CD4-positive, alpha-beta T cell treated with Interferon alpha-2 for 1 hour (primary cell): Measurements from ENCODE around the gene RMI1.
A peak's percentile ranks its signal among the peaks of the same experiment; 100 is the strongest.

Source experiments
- DNase-seq, 2 donors: peaks; one replicate each; pipeline ENCODE4 v3.0.0-alpha.2; 2020 to 2022

RMI1 gene

GRCh38 chr9:83971485-83971884 lies 9.1 kb upstream of the RMI1 start:
- no peak for DNase-seq

- no peak for DNase-seq
These were observed 8.3 kb upstream of the RMI1 start for GRCh38 chr9:83972286-83972685.

- DNase-seq, result no peak
These were observed 5.3 kb upstream of the RMI1 start for GRCh38 chr9:83975300-83975699.

GRCh38 chr9:83976372-83976771 lies 4.2 kb upstream of the RMI1 start:
- DNase-seq, result no peak

- no peak for DNase-seq
These were observed 3.4 kb upstream of the RMI1 start for GRCh38 chr9:83977196-83977595.

GRCh38 chr9:83978992-83979811 lies 1.4 kb upstream of the RMI1 start:
- DNase-seq, result peak; percentile 87 to 92

- peak; percentile 97 to 99 for DNase-seq
These were observed 702 bp upstream of the RMI1 start, which contains the start of gene HNRNPK for GRCh38 chr9:83979812-83980394. TSS of gene HNRNPK (minus strand) at chr9:83980215. CDS start at chr9:83978252, 1,963 bp downstream.

GRCh38 chr9:83981126-83981871 lies 694 bp downstream of the RMI1 start:
- DNase-seq, result no peak

- DNase-seq, result no peak
These were observed 5.6 kb downstream of the RMI1 start for GRCh38 chr9:83986195-83986594.

- DNase-seq, result no peak
These were observed 6.3 kb downstream of the RMI1 start for GRCh38 chr9:83986765-83987401.

GRCh38 chr9:83987402-83987791 lies 6.8 kb downstream of the RMI1 start:
- no peak for DNase-seq

GRCh38 chr9:83988411-83988810 lies 7.8 kb downstream of the RMI1 start:
- no peak for DNase-seq

GRCh38 chr9:83991355-83991754 lies 10.8 kb downstream of the RMI1 start:
- DNase-seq, result no peak

GRCh38 chr9:83992407-83992806 lies 11.8 kb downstream of the RMI1 start:
- DNase-seq, result no peak

GRCh38 chr9:83992901-83993300 lies 12.3 kb downstream of the RMI1 start:
- DNase-seq, result no peak

- no peak for DNase-seq
These were observed 15.5 kb downstream of the RMI1 start for GRCh38 chr9:83996126-83996525.

GRCh38 chr9:83999141-83999918 lies 18.7 kb downstream of the RMI1 start:
- DNase-seq, result no peak

GRCh38 chr9:84000186-84000585 lies 19.6 kb downstream of the RMI1 start:
- no peak for DNase-seq

GRCh38 chr9:84001621-84002020 lies 21.0 kb downstream of the RMI1 start:
- no peak for DNase-seq

- peak in 1 of 2 donors; percentile 40 for DNase-seq
These were observed 21.7 kb downstream of the RMI1 start for GRCh38 chr9:84002344-84002743.

GRCh38 chr9:84003246-84003645 lies 22.6 kb downstream of the RMI1 start:
- DNase-seq, result no peak

GRCh38 chr9:84007662-84008061 lies 27.1 kb downstream of the RMI1 start:
- DNase-seq, result no peak
